OCI-LY7 (cell line): Measurements from ENCODE around the gene GGCT. TPM values are rescaled to one million over a fixed set of nuclear protein-coding genes. Genes with fewer than 3 reads are reported as not detected.
"Not testable (repeated sequence)": the region's sequence is repeated elsewhere in the genome, so short reads cannot be mapped to it uniquely, and the experiment has no call there.

Experiments used
- BruUV-seq: library from RNA; stranded (reverse); fragments of 400-500 nt; replicated peaks from 2 replicates; lab custom pipeline; 2021; lab: Mats Ljungman, UMichigan
- CTCF ChIA-PET: fragments of 300-600 bp; sonication (Branson Sonifier 250); formaldehyde crosslinking; loops from one replicate; lab custom pipeline; 2022; ENCODE audit warnings: antibody characterized with exemption; ENCODE audit not compliant: unreplicated experiment; lab: Charles Lee
- POLR2A ChIA-PET: fragments of 300-600 bp; sonication (Branson Sonifier 250); formaldehyde crosslinking; loops from one replicate; lab custom pipeline; 2022; ENCODE audit warnings: antibody characterized with exemption; lab: Charles Lee
- DNase-seq: peaks from one replicate; pipeline ENCODE4 v3.0.0-alpha.2; 2015; ENCODE audit warnings: low spot score
- H2AFZ ChIP-seq: fragments of 200-600 bp; sonication (generic), shearing (Covaris generic); 2 replicates; pipeline ENCODE4 v1.6.1; 2014; ENCODE audit warnings: mild to moderate bottlenecking, antibody characterized with exemption, low read length, moderate library complexity
- H3K27ac ChIP-seq: fragments of 200-600 bp; sonication (generic); 2 replicates; pipeline ENCODE4 v1.5.1; 2014; ENCODE audit warnings: mixed run types, low read depth, mild to moderate bottlenecking, moderate library complexity, low read length, inconsistent platforms; ENCODE audit not compliant: poor library complexity, severe bottlenecking
- H3K36me3 ChIP-seq: fragments of 200-600 bp; sonication (generic); 2 replicates; pipeline ENCODE4 v1.6.1; 2014; ENCODE audit warnings: mild to moderate bottlenecking, antibody characterized with exemption, low read length, moderate library complexity, mixed read lengths; ENCODE audit not compliant: insufficient read depth
- H3K4me1 ChIP-seq: fragments of 200-600 bp; sonication (generic); 2 replicates; pipeline ENCODE4 v1.5.1; 2014; ENCODE audit warnings: mild to moderate bottlenecking, low read length; ENCODE audit not compliant: insufficient read depth, poor library complexity, severe bottlenecking
- H3K4me2 ChIP-seq: fragments of 200-600 bp; sonication (generic); 2 replicates; pipeline ENCODE4 v1.6.1; 2014; ENCODE audit warnings: mild to moderate bottlenecking, low read length
- H3K4me3 ChIP-seq: fragments of 200-600 bp; sonication (generic); 2 replicates; pipeline ENCODE4 v1.5.1; 2014; ENCODE audit warnings: mild to moderate bottlenecking, low read depth, low read length; ENCODE audit not compliant: poor library complexity, severe bottlenecking
- H3K79me2 ChIP-seq: fragments of 200-600 bp; sonication (generic); 2 replicates; pipeline ENCODE4 v1.6.1; 2016; ENCODE audit warnings: low read depth, mild to moderate bottlenecking, low read length, moderate library complexity, mixed read lengths; ENCODE audit not compliant: insufficient read depth
- H3K9me2 ChIP-seq: fragments of 200-600 bp; sonication (generic); 2 replicates; pipeline ENCODE4 v1.6.1; 2016; ENCODE audit warnings: mild to moderate bottlenecking, low read length, mixed read lengths; ENCODE audit not compliant: insufficient read depth
- H3K9me3 ChIP-seq: fragments of 200-600 bp; sonication (generic); 2 replicates; pipeline ENCODE4 v1.6.1; 2014; ENCODE audit warnings: mild to moderate bottlenecking, mixed run types, low read length, mixed read lengths
- H4K20me1 ChIP-seq: fragments of 200-600 bp; sonication (generic); 2 replicates; pipeline ENCODE4 v1.6.1; 2014; ENCODE audit warnings: mild to moderate bottlenecking, antibody characterized with exemption, low read length, moderate library complexity, mixed read lengths; ENCODE audit not compliant: insufficient read depth
- EZH2phosphoT487 ChIP-seq: fragments of 200-600 bp; sonication (generic); IDR thresholded peaks from 2 replicates; pipeline ENCODE4 v1.6.1; 2018; ENCODE audit warnings: low read depth, borderline replicate concordance, mild to moderate bottlenecking, mixed run types, antibody characterized with exemption, low read length, moderate library complexity, mixed read lengths
- intact Hi-C: fragments of 100-400 bp; cut with micrococcal nuclease; formaldehyde crosslinking; loops from one replicate; pipeline ENCODE4 v1.10.0; 2022; ENCODE audit not compliant: unreplicated experiment
- total RNA-seq, 2 experiments: library from RNA; depleted of rRNA in 1 of 2; stranded (reverse); fragments of >200 nt in 1 of 2; shearing (Covaris generic) in 1 of 2; gene quantifications; 2 replicates each; pipeline ENCODE4 v1.2.3, GENCODE V29; 2014 to 2022
- TF ChIP-seq, protein P1 (sequence below): fragments of 200-600 bp; sonication (generic); conservative IDR thresholded peaks from 2 replicates; pipeline ENCODE4 v1.5.1; 2014; ENCODE audit warnings: mild to moderate bottlenecking, antibody characterized with exemption, low read length, moderate library complexity, mixed read lengths

Gene GGCT
- total RNA-seq, 2 experiments from 2014 or later, result 70.3 to 81.3 TPM

GRCh38 chr7:30545791-30546555 is 41.3 kb upstream of the GGCT start:
- Histone ChIP-seq H3K27ac (peak overlapping the region; percentile 68), H3K9me3 (no peaks in the 10 kb centered on the region), H3K4me1 (peaks cover 41% of the 10 kb centered on the region), H2AFZ (peak overlapping the region; percentile 63; the same call in 1 of the 2 replicates), H3K4me2 (peak overlapping the region; percentile 60), H3K36me3 (no peaks in the 10 kb centered on the region), H3K4me3 (no peak overlapping the region), H3K79me2 (no peaks in the 10 kb centered on the region), H3K9me2 (no peaks in the 10 kb centered on the region), H4K20me1 (no peaks in the 10 kb centered on the region)
- ChIA-PET POLR2A (interaction anchor here (0.5 to 1.8 kb wide), 9 partner anchors 13 to 610 kb away, joined by 3 to 13 read pairs (median 3); no protein-coding TSS in a partner anchor), CTCF (interaction anchor here (0.9 to 1.1 kb wide), 2 partner anchors 35 to 268 kb away, joined by 3 to 4 read pairs; no protein-coding TSS in a partner anchor)
- intact Hi-C loops, result loop anchor here (5.0 kb wide), 2 partner anchors 34 to 196 kb away; no protein-coding TSS in a partner anchor
- no TSS peak for BruUV-seq
- no peak for DNase-seq
- TF ChIP-seq EZH2phosphoT487, result no peak
- TF ChIP-seq, protein P1, sequence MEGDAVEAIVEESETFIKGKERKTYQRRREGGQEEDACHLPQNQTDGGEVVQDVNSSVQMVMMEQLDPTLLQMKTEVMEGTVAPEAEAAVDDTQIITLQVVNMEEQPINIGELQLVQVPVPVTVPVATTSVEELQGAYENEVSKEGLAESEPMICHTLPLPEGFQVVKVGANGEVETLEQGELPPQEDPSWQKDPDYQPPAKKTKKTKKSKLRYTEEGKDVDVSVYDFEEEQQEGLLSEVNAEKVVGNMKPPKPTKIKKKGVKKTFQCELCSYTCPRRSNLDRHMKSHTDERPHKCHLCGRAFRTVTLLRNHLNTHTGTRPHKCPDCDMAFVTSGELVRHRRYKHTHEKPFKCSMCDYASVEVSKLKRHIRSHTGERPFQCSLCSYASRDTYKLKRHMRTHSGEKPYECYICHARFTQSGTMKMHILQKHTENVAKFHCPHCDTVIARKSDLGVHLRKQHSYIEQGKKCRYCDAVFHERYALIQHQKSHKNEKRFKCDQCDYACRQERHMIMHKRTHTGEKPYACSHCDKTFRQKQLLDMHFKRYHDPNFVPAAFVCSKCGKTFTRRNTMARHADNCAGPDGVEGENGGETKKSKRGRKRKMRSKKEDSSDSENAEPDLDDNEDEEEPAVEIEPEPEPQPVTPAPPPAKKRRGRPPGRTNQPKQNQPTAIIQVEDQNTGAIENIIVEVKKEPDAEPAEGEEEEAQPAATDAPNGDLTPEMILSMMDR, result no peak

DNA sequence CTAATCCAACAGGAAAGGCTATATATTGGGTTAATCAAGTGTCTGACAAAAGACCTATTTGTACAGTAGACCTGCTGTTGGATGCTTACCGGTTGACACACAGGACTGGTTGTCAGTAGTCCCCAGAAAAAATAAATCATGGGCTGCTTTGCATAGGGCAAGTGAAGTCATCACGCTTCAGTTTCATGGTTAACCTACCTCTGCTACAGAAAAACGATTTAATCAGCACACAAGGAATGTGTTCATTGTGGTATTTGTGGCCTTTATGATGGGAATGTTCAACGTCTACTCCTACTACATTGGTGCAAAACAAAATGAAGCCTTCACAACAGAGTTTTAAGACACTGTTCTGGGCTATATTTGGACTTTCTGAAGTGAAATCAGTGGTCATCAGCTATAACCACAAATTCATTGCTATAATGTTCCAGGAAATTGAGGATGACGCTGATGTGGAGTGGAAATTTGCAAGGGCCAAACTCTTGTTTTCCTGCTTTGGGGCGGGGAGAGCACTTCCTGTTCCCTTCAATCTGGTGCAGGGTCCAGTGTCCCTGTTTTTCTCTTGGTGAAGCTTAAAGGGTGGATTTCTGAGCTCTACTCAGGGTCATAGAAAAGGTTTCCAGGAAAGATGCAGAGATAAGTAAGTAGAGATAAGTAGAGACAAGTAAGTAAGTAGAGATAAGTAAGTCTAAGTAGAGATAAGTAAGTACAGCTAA is 39.3 kb upstream of the GGCT start:
- Histone ChIP-seq H3K79me2 (no peaks in the 10 kb centered on the region), H3K4me2 (no peak overlapping the region), H3K9me2 (no peaks in the 10 kb centered on the region), H2AFZ (no peak overlapping the region), H3K4me3 (no peak overlapping the region), H3K27ac (no peak overlapping the region), H3K4me1 (peaks cover 38% of the 10 kb centered on the region), H4K20me1 (no peaks in the 10 kb centered on the region), H3K9me3 (no peaks in the 10 kb centered on the region), H3K36me3 (no peaks in the 10 kb centered on the region)
- CTCF ChIA-PET, result no interaction called here
- intact Hi-C loops, result no loop called here
- POLR2A ChIA-PET, result interaction anchor here (0.7 kb wide), 1 partner anchor 27 kb away, joined by 3 read pairs; no protein-coding TSS in a partner anchor
- BruUV-seq, result no TSS peak
- DNase-seq, result no peak
- no peak for TF ChIP-seq EZH2phosphoT487
- TF ChIP-seq, protein P1, result no peak

DNA sequence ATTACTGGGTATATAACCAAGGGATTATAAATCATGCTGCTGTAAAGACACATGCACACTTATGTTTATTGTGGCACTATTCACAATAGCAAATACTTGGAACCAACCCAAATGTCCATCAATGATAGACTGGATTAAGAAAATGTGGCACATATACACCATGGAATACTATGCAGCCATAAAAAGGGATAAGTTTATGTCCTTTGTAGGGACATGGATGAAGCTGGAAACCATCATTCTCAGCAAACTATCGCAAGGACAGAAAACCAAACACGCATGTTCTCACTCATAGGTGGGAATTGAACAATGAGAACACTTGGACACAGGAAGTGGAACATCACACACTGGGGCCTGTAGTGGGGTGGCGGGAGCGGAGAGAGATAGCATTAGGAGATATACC is 38.5 kb upstream of the GGCT start:
- intact Hi-C loops, H3K4me3 ChIP-seq, H3K79me2 ChIP-seq, H3K27ac ChIP-seq, BruUV-seq, H3K36me3 ChIP-seq, CTCF ChIA-PET, H3K9me3 ChIP-seq, H3K9me2 ChIP-seq, H2AFZ ChIP-seq, H3K4me2 ChIP-seq, POLR2A ChIA-PET, H4K20me1 ChIP-seq, DNase-seq: not testable (repeated sequence)
- peaks cover 38% of the 10 kb centered on the region for H3K4me1 ChIP-seq
